Astrocyte of the cerebellum (primary cell): ENCODE data around the gene THAP11.
A peak's percentile ranks its signal among the peaks of the same experiment; 100 is the strongest.

Experiments used
- DNase-seq: peaks from one replicate; pipeline ENCODE4 v3.0.0-alpha.2; 2011; ENCODE audit warnings: low read depth
- H3K4me3 ChIP-seq: 2 replicates; pipeline ENCODE4 v1.5.1; 2011; ENCODE audit warnings: mild to moderate bottlenecking, low read depth, low read length, moderate library complexity
- CTCF ChIP-seq: IDR thresholded peaks from 2 replicates; pipeline ENCODE4 v1.5.1; 2012; ENCODE audit warnings: low read length, low read depth, moderate library complexity, mild to moderate bottlenecking; ENCODE audit errors: missing control alignments
- in situ Hi-C: cut with HindIII; loops from 2 replicates; pipeline ENCODE4 v1.10.0; 2017; ENCODE audit warnings: low sequenced_read_pairs

THAP11 gene

GRCh38 chr16:67868290-67868689 lies 26.2 kb downstream of the THAP11 start:
- no peak for DNase-seq
- no peak for TF ChIP-seq CTCF
- no peak overlapping the region for H3K4me3 ChIP-seq
- in situ Hi-C loops: no loop called here

- H3K4me3 ChIP-seq: no peak overlapping the region
- TF ChIP-seq CTCF: no peak
- in situ Hi-C loops: no loop called here
- no peak for DNase-seq
These were observed 27.5 kb downstream of the THAP11 start for GRCh38 chr16:67869653-67870052.

GRCh38 chr16:67871256-67871655 lies 29.1 kb downstream of the THAP11 start:
- H3K4me3 ChIP-seq: no peak overlapping the region
- no peak for DNase-seq
- in situ Hi-C loops: no loop called here
- no peak for TF ChIP-seq CTCF

- H3K4me3 ChIP-seq: peak overlapping the region; percentile 94
- no peak for TF ChIP-seq CTCF
- in situ Hi-C loops: no loop called here
- no peak for DNase-seq
These were observed 30.1 kb downstream of the THAP11 start for GRCh38 chr16:67872131-67872630.

GRCh38 chr16:67872631-67873434 lies 30.7 kb downstream of the THAP11 start, which contains the start of gene EDC4:
Gene EDC4, plus strand, starts transcription at chr16:67873052. Its CDS starts 210 bp downstream, at chr16:67873262.
- peak; percentile 23 for DNase-seq
- TF ChIP-seq CTCF: no peak
- peak within 1 kb of the TSS; percentile 94 for H3K4me3 ChIP-seq
- in situ Hi-C loops: no loop called here

- H3K4me3 ChIP-seq: peak overlapping the region; percentile 94
- no peak for DNase-seq
- in situ Hi-C loops: no loop called here
- TF ChIP-seq CTCF: no peak
These were observed 31.6 kb downstream of the THAP11 start for GRCh38 chr16:67873435-67874370.
